GM18505 (cell line): ENCODE results near the gene TBX19.

Experiments
- ATAC-seq: cut with Tn5 transposase; IDR thresholded peaks from one replicate; pipeline ENCODE4 v1.9.1; 2021; ENCODE audit not compliant: unreplicated experiment
- POLR2A ChIP-seq: IDR thresholded peaks from 4 replicates; pipeline ENCODE4 v1.6.1; 2011; ENCODE audit warnings: borderline replicate concordance; ENCODE audit not compliant: insufficient read depth, insufficient read length; ENCODE audit errors: extremely low read depth

Gene TBX19

GRCh38 chr1:168361252-168361651 is 80.6 kb downstream of the TBX19 start:
- TF ChIP-seq POLR2A: no peak
- no peak for ATAC-seq

DNA sequence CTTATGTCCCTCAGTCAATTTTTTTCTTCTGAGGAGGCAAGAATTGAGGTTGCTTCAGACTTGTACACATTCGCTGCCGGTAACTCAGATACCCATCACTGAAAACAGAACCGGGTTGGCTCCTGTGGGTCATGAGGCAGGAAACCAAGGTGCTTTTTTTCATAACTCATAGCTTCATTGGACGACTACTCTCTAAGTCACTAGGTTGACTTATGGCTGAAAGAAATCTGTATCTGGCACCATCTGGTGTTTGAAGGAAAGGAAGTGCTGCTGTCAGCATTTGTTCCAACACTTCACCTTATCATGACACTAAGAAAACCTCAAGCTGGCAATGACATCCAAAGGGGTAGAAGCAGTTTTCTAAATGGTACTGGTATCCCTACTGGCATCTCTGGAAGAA is 82.3 kb downstream of the TBX19 start:
- no peak for ATAC-seq
- no peak for TF ChIP-seq POLR2A
